ENCODE measurements around the gene VPS33B.
A peak's percentile ranks its signal among the peaks of the same experiment; 100 is the strongest.

VPS33B gene

DNA sequence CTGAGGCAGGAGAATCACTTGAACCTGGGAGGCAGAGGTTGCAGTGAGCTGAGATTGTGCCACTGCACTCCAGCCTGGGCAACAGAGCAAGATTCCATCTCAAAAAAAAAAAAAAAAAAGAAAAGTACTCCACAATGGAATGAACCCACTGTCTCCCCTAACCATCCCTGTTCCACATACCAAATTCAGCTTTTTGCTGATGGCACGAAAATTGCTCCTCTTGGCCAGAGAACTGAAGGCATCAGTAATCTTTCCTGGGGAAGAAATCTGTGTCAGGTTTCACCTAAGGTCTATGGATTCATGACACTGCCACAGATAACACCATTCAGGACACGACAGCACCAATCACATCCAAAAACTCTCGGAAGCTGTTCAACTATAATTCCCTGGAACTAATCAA is 21.2 kb downstream of the VPS33B start:
- no peaks in the 10 kb centered on the region for H3K9me3 Mint-ChIP-seq
- DNase-seq = no peak
- H3K4me1 Mint-ChIP-seq = no peaks in the 10 kb centered on the region
- TF ChIP-seq, protein P1, sequence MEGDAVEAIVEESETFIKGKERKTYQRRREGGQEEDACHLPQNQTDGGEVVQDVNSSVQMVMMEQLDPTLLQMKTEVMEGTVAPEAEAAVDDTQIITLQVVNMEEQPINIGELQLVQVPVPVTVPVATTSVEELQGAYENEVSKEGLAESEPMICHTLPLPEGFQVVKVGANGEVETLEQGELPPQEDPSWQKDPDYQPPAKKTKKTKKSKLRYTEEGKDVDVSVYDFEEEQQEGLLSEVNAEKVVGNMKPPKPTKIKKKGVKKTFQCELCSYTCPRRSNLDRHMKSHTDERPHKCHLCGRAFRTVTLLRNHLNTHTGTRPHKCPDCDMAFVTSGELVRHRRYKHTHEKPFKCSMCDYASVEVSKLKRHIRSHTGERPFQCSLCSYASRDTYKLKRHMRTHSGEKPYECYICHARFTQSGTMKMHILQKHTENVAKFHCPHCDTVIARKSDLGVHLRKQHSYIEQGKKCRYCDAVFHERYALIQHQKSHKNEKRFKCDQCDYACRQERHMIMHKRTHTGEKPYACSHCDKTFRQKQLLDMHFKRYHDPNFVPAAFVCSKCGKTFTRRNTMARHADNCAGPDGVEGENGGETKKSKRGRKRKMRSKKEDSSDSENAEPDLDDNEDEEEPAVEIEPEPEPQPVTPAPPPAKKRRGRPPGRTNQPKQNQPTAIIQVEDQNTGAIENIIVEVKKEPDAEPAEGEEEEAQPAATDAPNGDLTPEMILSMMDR (IDR thresholded peaks at IDR 0.05) = no peak
- no peak overlapping the region for H3K27ac Mint-ChIP-seq
- H3K27me3 Mint-ChIP-seq (ENCODE audit: low read depth, poor library complexity) = no peaks in the 10 kb centered on the region
- H3K4me3 Mint-ChIP-seq = no peak overlapping the region
- peaks cover 62% of the 10 kb centered on the region for H3K36me3 Mint-ChIP-seq (ENCODE audit: low read depth)

- no peak overlapping the region for H3K4me3 Mint-ChIP-seq
- no peak overlapping the region for H3K27ac Mint-ChIP-seq
- H3K4me1 Mint-ChIP-seq = peaks cover 10% of the 10 kb centered on the region
- no peaks in the 10 kb centered on the region for H3K27me3 Mint-ChIP-seq (ENCODE audit: low read depth, poor library complexity)
- H3K36me3 Mint-ChIP-seq (ENCODE audit: low read depth) = peaks cover 44% of the 10 kb centered on the region
- H3K9me3 Mint-ChIP-seq = no peaks in the 10 kb centered on the region
- TF ChIP-seq, protein P1 (IDR thresholded peaks at IDR 0.05) = no peak
- no peak for DNase-seq
Measured at GRCh38 chr15:90998737-90999136, 23.7 kb downstream of the VPS33B start.

GRCh38 chr15:90994417-90995311 is 27.7 kb downstream of the VPS33B start, which contains the start of gene PRC1:
PRC1 (minus strand) TSS chr15:90994535; CDS start chr15:90994417, 118 bp downstream.
- TF ChIP-seq, protein P1 (IDR thresholded peaks at IDR 0.05) = no peak

DNA sequence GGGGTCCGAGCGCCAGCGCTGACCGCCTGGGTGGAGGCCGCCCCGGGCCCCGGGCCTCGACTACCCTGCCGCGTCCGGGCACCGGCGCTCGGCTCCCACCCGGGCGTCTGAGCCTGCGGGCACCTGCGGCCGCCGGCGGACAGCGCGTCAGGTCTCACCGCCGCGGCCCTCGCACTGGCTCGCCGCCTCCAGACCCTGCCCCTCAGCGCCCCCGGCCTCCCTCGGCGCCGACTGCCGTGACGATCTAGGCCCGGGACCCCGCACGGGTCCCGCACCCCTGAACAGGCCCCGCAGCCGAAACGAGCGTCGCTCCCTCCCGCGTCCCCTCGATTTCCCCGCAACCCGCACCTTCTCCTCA is 28.4 kb downstream of the VPS33B start:
- TF ChIP-seq, protein P1 (IDR thresholded peaks at IDR 0.05) = no peak
- Mint-ChIP-seq H3K9me3 (no peaks in the 10 kb centered on the region), H3K27ac (peak overlapping the region; percentile 99), H3K36me3 (ENCODE audit: low read depth) (peaks cover 21% of the 10 kb centered on the region), H3K27me3 (ENCODE audit: low read depth, poor library complexity) (peaks cover 3% of the 10 kb centered on the region), H3K4me1 (peaks cover 35% of the 10 kb centered on the region), H3K4me3 (peak overlapping the region; percentile 100)
- DNase-seq = peak; percentile 38

More at GRCh38 chr15:90994417-90995311, 27.7 kb downstream of the VPS33B start, which contains the start of gene PRC1:
- H3K27me3 Mint-ChIP-seq (ENCODE audit: low read depth, poor library complexity) = peaks cover 3% of the 10 kb centered on the region
- peak within 1 kb of the TSS; percentile 99 for H3K27ac Mint-ChIP-seq
- peak; percentile 99 for DNase-seq
- H3K4me3 Mint-ChIP-seq = peak within 1 kb of the TSS; percentile 100
- no peaks in the 10 kb centered on the region for H3K9me3 Mint-ChIP-seq
- H3K4me1 Mint-ChIP-seq = peaks cover 35% of the 10 kb centered on the region
- H3K36me3 Mint-ChIP-seq (ENCODE audit: low read depth) = peaks cover 25% of the 10 kb centered on the region

DNA sequence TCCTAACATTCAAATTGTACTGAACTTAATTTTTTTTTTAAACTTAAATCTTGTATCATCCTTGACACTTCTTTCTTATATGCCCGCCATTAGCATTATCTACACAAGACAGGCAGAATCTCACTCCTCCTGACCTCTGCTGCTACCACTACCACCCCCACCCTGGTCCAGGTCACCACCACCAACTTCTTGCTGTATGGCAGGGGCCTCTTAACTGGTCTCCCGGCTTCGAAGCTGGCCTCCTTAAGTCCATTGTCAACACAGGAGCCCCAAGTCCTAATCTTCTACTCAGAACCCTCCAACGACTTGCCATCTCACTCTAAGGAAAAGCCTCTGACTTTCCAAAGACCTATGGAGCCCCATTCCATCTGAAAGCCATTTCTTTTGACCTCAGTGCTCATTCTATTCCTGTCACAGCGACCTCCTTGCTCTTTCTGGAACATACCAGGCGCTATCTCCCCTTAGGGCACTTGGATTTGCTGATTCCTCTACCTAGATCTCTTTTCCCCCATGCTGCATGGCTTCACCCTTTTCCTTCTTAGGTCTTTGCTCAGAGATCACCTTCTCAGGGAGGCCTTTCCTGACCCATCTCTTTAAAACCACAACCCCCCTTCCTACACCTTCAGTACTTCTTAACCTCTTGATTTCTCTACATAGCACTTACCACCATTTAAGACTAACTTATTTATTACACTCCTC is 30.7 kb downstream of the VPS33B start:
- Mint-ChIP-seq H3K36me3 (ENCODE audit: low read depth) (peaks cover 6% of the 10 kb centered on the region), H3K27ac (peak overlapping the region; percentile 55), H3K4me1 (peaks cover 50% of the 10 kb centered on the region), H3K9me3 (no peaks in the 10 kb centered on the region), H3K4me3 (peak overlapping the region; percentile 41), H3K27me3 (ENCODE audit: low read depth, poor library complexity) (peaks cover 3% of the 10 kb centered on the region)
- no peak for DNase-seq
- TF ChIP-seq, protein P1 (IDR thresholded peaks at IDR 0.05) = no peak
